Activated CD8-positive, alpha-beta T cell treated with anti-CD3 and anti-CD28 coated beads for 36 hours (primary cell): Measurements from ENCODE around the gene SEBOX. TPM values are rescaled to one million over a fixed set of nuclear protein-coding genes. Genes with fewer than 3 reads are reported as not detected.
A peak's percentile ranks its signal among the peaks of the same experiment; 100 is the strongest.

Source experiments
- ATAC-seq: fragments of 200-7000 bp; cut with Tn5 transposase; one replicate; pipeline ENCODE4 v1.10.0; 2021; ENCODE audit warnings: mild to moderate bottlenecking, moderate library complexity
- CTCF ChIA-PET: fragments of 350-600 bp; sonication (Branson Sonifier 250); formaldehyde crosslinking; loops from one replicate; lab custom pipeline; 2021; ENCODE audit warnings: antibody characterized with exemption; lab: Charles Lee
- POLR2A ChIA-PET: fragments of 350-600 bp; sonication (Branson Sonifier 250); formaldehyde crosslinking; loops from one replicate; lab custom pipeline; 2021; ENCODE audit warnings: antibody characterized with exemption; lab: Charles Lee
- DNase-seq: peaks from one replicate; pipeline ENCODE4 v3.0.0-alpha.2; 2020
- H3K27ac Mint-ChIP-seq: one replicate; pipeline ENCODE4 v1.8.0; 2021; ENCODE audit warnings: mild to moderate bottlenecking, mixed read lengths
- H3K27me3 Mint-ChIP-seq: one replicate; pipeline ENCODE4 v1.8.0; 2021; ENCODE audit warnings: mixed read lengths
- H3K36me3 Mint-ChIP-seq: one replicate; pipeline ENCODE4 v1.8.0; 2021; ENCODE audit warnings: low read depth, mixed read lengths
- H3K4me1 Mint-ChIP-seq: one replicate; pipeline ENCODE4 v1.8.0; 2021; ENCODE audit warnings: low read depth, mixed read lengths
- H3K4me3 Mint-ChIP-seq: one replicate; pipeline ENCODE4 v1.8.0; 2021; ENCODE audit warnings: mild to moderate bottlenecking, moderate library complexity, mixed read lengths
- H3K9me3 Mint-ChIP-seq: one replicate; pipeline ENCODE4 v1.8.0; 2021; ENCODE audit warnings: mixed read lengths
- intact Hi-C: fragments of 100-400 bp; cut with micrococcal nuclease; formaldehyde crosslinking; loops from one replicate; pipeline ENCODE4 v1.10.0; 2022
- total RNA-seq, 2 experiments: library from RNA; stranded (reverse); gene quantifications; one replicate each; pipeline ENCODE4 v1.2.3, GENCODE V29; 2021
- TF ChIP-seq, protein P1 (sequence below): fragments of 200-600 bp; IDR thresholded peaks from one replicate; pipeline ENCODE4 v1.8.0; 2022; ENCODE audit warnings: antibody characterized with exemption, mild to moderate bottlenecking

Gene SEBOX
- total RNA-seq, 2 experiments from 2014 or later, result not detected

DNA sequence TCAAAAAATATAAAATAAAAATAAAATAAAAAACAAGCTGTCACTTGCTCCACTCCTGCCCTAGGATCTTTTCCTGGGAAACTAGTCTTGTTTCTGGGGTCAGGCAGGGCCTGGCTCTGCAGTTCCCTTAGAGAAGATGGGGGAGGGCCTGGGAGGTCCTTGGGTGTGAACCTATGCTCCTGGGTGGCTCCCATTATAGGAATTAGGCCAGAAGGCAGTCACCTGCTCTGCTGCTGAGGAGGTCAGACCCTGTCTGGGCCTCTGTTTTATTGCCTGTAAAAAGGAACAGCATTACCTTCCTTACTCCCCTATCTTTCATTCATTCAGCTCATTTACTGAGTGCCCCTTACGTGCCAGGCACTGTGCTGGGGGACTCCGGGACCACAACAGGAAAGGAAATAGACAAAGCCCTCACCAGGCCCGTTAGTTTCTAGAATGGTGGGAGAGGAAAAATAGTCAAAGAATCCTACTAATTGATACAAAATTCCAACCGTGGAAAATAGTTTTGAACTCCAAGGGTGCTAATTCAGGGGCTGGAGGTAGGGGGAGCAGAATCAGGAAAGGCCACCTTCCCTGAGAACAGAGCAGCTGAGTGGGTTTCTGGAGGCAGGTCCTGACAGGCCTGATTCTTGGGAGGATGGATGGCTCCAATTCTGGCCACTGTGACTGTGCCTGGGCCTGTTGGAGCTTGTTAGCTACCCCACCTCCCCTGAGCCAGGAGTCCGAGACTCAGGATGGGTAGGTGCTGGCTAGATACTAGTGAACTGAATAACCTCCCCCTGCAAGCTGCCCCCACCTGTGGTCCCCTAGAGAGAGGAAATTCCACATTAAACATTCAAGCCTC, 42.4 kb upstream of the SEBOX start:
- ATAC-seq, result no peak
- CTCF ChIA-PET, result interaction anchor here (7.8 kb wide), 1 partner anchor 10 kb away, joined by 63 read pairs; no protein-coding TSS in a partner anchor
- intact Hi-C loops, result no loop called here
- Mint-ChIP-seq H3K27ac (no peak overlapping the region), H3K4me1 (peaks cover 2% of the 10 kb centered on the region), H3K9me3 (no peaks in the 10 kb centered on the region), H3K36me3 (no peaks in the 10 kb centered on the region), H3K4me3 (peak overlapping the region; percentile 67), H3K27me3 (no peaks in the 10 kb centered on the region)
- POLR2A ChIA-PET, result interaction anchor here (1.3 kb wide), 1 partner anchor 20 kb away, joined by 3 read pairs; no protein-coding TSS in a partner anchor
- no peak for DNase-seq
- TF ChIP-seq, protein P1, sequence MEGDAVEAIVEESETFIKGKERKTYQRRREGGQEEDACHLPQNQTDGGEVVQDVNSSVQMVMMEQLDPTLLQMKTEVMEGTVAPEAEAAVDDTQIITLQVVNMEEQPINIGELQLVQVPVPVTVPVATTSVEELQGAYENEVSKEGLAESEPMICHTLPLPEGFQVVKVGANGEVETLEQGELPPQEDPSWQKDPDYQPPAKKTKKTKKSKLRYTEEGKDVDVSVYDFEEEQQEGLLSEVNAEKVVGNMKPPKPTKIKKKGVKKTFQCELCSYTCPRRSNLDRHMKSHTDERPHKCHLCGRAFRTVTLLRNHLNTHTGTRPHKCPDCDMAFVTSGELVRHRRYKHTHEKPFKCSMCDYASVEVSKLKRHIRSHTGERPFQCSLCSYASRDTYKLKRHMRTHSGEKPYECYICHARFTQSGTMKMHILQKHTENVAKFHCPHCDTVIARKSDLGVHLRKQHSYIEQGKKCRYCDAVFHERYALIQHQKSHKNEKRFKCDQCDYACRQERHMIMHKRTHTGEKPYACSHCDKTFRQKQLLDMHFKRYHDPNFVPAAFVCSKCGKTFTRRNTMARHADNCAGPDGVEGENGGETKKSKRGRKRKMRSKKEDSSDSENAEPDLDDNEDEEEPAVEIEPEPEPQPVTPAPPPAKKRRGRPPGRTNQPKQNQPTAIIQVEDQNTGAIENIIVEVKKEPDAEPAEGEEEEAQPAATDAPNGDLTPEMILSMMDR, result no peak

DNA sequence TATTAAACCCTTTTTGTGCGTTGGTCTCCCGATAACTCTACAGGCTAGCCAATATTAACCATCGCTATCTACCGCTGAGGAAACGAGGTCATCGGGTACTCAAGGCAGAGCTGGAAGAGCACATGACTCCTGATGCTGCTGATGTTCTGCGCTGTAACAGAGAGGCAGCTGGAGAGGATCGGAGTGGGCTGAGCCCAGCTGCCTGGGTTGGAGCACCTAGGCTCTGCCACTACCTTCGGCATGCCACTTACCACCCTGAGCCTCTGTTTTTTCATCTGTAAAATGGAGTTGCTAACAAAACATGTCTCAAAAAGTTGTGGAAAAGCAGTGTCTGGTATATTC, 41.4 kb upstream of the SEBOX start:
- intact Hi-C loops, result no loop called here
- ChIA-PET POLR2A (interaction anchor here (0.8 to 1.1 kb wide), 3 partner anchors 9 to 60 kb away, joined by 3 to 5 read pairs (median 3); no protein-coding TSS in a partner anchor), CTCF (interaction anchor here (7.8 kb wide), 1 partner anchor 10 kb away, joined by 63 read pairs; no protein-coding TSS in a partner anchor)
- no peaks in the 10 kb centered on the region for H3K27me3 Mint-ChIP-seq
- DNase-seq (no peak), ATAC-seq (peak; percentile 10)
- peak overlapping the region; percentile 12 for H3K27ac Mint-ChIP-seq
- H3K9me3 Mint-ChIP-seq, result no peaks in the 10 kb centered on the region
- no peaks in the 10 kb centered on the region for H3K36me3 Mint-ChIP-seq
- TF ChIP-seq, protein P1, result no peak
- peaks cover 2% of the 10 kb centered on the region for H3K4me1 Mint-ChIP-seq
- H3K4me3 Mint-ChIP-seq, result peak overlapping the region; percentile 67

DNA sequence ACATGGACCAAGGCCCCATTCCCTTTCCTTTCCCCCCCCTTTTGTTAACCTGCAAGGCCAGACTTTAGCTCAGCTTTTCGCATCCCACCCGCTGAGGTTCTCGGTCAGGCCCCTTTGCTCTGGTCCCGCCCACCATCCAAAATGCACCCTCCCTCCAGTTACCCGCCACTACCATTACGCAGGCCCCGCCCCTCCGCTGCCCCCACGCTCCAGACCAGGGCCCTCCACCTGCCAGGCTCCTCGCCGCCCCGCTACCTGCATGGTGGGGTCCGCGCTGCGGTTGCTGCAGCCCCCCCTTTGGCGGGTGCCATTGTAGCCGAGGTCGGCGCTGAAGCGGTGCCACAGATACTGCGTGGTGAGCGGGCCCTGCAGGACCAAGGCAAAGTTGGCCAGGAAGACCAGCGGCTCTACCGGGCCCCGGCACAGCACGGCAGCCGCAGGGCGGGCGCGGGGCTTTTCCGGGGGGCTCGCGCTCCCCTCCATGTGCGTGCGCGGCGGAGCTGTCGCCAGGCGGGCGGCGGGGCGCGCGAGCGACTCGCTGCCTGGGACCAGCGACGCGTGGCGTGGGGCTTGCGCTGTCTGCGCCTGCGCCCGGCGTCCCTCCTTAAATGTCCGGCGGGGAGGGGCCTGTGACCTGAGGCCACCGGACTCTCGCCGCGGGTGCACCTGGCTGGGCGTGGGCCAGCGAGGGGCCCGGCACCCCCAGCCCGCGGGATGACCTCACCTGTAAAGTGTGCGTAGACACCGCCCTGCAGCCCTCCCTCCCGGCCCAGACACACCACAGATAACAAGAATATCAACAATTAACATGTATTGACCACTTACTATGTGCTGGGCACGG, 40.9 kb upstream of the SEBOX start, which contains the start of gene SLC46A1:
Gene SLC46A1 (minus strand): TSS at position 581 of the 841 bp plus-strand sequence. CDS start 98 bp downstream, at position 483.
- ATAC-seq, result peak; percentile 95
- peak within 1 kb of the TSS; percentile 32 for H3K27ac Mint-ChIP-seq
- TF ChIP-seq, protein P1, result no peak
- H3K4me1 Mint-ChIP-seq, result peaks cover 2% of the 10 kb centered on the region
- peak within 1 kb of the TSS; percentile 67 for H3K4me3 Mint-ChIP-seq
- H3K9me3 Mint-ChIP-seq, result no peaks in the 10 kb centered on the region
- POLR2A ChIA-PET, result interaction anchor here (0.5 to 2.1 kb wide), 8 partner anchors 9 to 785 kb away, joined by 3 to 17 read pairs (median 4); no protein-coding TSS in a partner anchor
- intact Hi-C loops, result no loop called here
- no peaks in the 10 kb centered on the region for H3K27me3 Mint-ChIP-seq
- no peaks in the 10 kb centered on the region for H3K36me3 Mint-ChIP-seq
- DNase-seq, result peak; percentile 82
- CTCF ChIA-PET, result interaction anchor here (0.8 to 7.8 kb wide), 2 partner anchors 11 to 143 kb away, joined by 3 to 63 read pairs; no protein-coding TSS in a partner anchor

DNA sequence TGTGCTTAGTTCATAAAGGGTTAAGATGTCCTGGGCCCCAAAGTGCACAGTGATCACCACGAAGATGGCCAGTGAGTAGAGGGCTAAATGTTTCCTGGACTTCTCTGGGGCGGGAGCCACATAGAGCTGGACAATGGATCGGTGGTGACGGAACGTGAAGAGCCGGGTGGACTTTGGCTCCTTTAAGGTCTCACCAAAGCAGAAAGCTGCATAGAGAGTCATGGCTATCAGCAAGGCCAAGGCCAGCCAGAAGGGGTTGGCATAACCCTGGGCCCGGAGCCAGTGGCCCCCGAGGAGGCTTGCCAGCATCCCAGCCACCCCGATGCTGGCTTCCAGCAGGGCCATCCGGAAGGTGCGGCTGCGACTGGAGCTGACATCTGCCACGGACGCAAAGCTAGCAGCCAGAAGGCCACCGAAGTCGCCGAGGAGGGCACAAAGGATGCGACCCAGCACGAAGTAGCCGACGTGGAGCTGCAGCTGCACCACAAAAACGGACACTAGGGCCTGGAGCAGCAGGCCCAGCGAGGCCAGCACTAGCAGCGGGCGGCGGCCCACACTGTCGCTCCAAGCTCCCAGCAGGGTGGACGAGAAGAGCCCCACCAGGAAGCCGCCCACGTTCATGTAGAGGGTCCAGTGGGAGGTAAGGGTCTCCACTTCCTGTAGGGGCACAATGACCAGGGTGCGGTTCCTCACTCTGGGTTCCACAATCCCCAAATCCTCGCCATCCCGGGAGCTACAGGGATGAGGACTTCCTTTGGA, 40.0 kb upstream of the SEBOX start:
- ChIA-PET POLR2A (interaction anchor here (0.5 to 2.1 kb wide), 12 partner anchors 9 to 786 kb away, joined by 3 to 17 read pairs (median 4); partner anchors contain the start of gene SEBOX), CTCF (interaction anchor here (0.8 to 7.8 kb wide), 3 partner anchors 12 to 144 kb away, joined by 3 to 63 read pairs (median 3); no protein-coding TSS in a partner anchor)
- DNase-seq, result no peak
- Mint-ChIP-seq H3K27me3 (no peaks in the 10 kb centered on the region), H3K36me3 (no peaks in the 10 kb centered on the region), H3K9me3 (no peaks in the 10 kb centered on the region), H3K4me3 (peak overlapping the region; percentile 67), H3K4me1 (peaks cover 2% of the 10 kb centered on the region), H3K27ac (no peak overlapping the region)
- ATAC-seq, result no peak
- intact Hi-C loops, result no loop called here
- TF ChIP-seq, protein P1, result no peak
